Spleen (tissue), 11 donors: Measurements from ENCODE around the gene PPP2R3C. TPM values are rescaled to one million over a fixed set of nuclear protein-coding genes. Genes with fewer than 3 reads are reported as not detected.

Experiments
- DNase-seq: peaks from one replicate; pipeline ENCODE4 v3.0.0-alpha.2; 2020
- H3K27ac ChIP-seq, 8 donors: fragments of 200-600 bp; sonication (generic) in 7 of 8; 1 replicate in 4 of 8; 2 replicates in 4 of 8; pipeline versions ENCODE4 v1.5.0 to v1.8.0; 2016 to 2021; ENCODE audit warnings: inconsistent platforms in 4 of 8, mild to moderate bottlenecking in 4 of 8, moderate library complexity in 1 of 8
- H3K27me3 ChIP-seq, 7 donors: fragments of 200-600 bp; sonication (generic) in 6 of 7; replicated peaks in 1 of 7; 1 replicate in 4 of 7; 2 replicates in 3 of 7; pipeline versions ENCODE4 v1.5.0 to v1.8.0; 2016 to 2021; ENCODE audit warnings: inconsistent platforms in 3 of 7, mild to moderate bottlenecking in 1 of 7
- H3K36me3 ChIP-seq, 6 donors: fragments of 200-600 bp; sonication (generic) in 5 of 6; 1 replicate in 4 of 6; 2 replicates in 2 of 6; pipeline versions ENCODE4 v1.5.0 to v1.8.0; 2016 to 2021; ENCODE audit warnings: inconsistent platforms in 2 of 6
- H3K4me1 ChIP-seq, 6 donors: fragments of 200-600 bp; sonication (generic) in 5 of 6; 1 replicate in 3 of 6; 2 replicates in 3 of 6; pipeline versions ENCODE4 v1.5.0 to v1.8.0; 2016 to 2021; ENCODE audit warnings: inconsistent platforms in 3 of 6
- H3K4me3 ChIP-seq, 8 donors: fragments of 200-600 bp; sonication (generic) in 7 of 8; 1 replicate in 4 of 8; 2 replicates in 4 of 8; pipeline versions ENCODE4 v1.5.0 to v1.8.0; 2016 to 2021; ENCODE audit warnings: inconsistent platforms in 4 of 8, mild to moderate bottlenecking in 4 of 8, moderate library complexity in 2 of 8
- H3K9me3 ChIP-seq, 8 donors: fragments of 200-600 bp; sonication (generic) in 7 of 8; 1 replicate in 4 of 8; 2 replicates in 4 of 8; pipeline versions ENCODE4 v1.5.0 to v1.8.0; 2016 to 2021; ENCODE audit warnings: inconsistent platforms in 4 of 8
- POLR2A ChIP-seq, 3 donors: fragments of 450-650 bp; IDR thresholded peaks; one replicate each; pipeline ENCODE4 v1.5.1; 2017; ENCODE audit warnings: antibody characterized with exemption in 3 of 3, mild to moderate bottlenecking in 1 of 3
- POLR2AphosphoS5 ChIP-seq, 3 donors: sonication (generic); formaldehyde crosslinking; IDR thresholded peaks; one replicate each; pipeline ENCODE4 v1.5.1; 2017; ENCODE audit warnings: antibody characterized with exemption in 3 of 3
- WGBS, 5 donors: extraction: QIAGEN DNeasy Blood & Tissue Kit in 3 of 5; methylation state at CpG; one replicate each; pipeline versions ENCODE4 v1.1.5 to v1.1.7; 2013 to 2018; 5-methylcytosine and 5-hydroxymethylcytosine counted together
- intact Hi-C: fragments of 100-400 bp; cut with DNase I; formaldehyde crosslinking; loops from one replicate; pipeline ENCODE4 v1.15.0; 2023; ENCODE audit warnings: low total_unique reads
- polyA plus RNA-seq, 3 donors: library from polyadenylated mRNA; stranded (reverse); fragments of 200-250 nt; gene quantifications; one replicate each; pipeline ENCODE4 v1.2.1, GENCODE V29; 2013
- total RNA-seq, 7 donors: library from RNA; depleted of rRNA in 3 of 7; stranded (reverse); fragments of >200 nt in 3 of 7; fragmentation: NEBNext Ultra II Directional in 4 of 7; extraction: Animal tissue kit (Norgen Biotek cat#: 25700) in 4 of 7; gene quantifications; one replicate each; pipeline versions ENCODE4 v1.1.0 to v1.2.1, GENCODE V29; 2016 to 2021
- TF ChIP-seq, protein P1 (sequence below), 11 experiments: fragments of 200-600 bp in 7 of 11; fragments of 450-650 bp in 4 of 11; sonication (generic) in 4 of 11; IDR thresholded peaks in 8 of 11; conservative IDR thresholded peaks in 3 of 11; 1 replicate in 7 of 11; 2 replicates in 4 of 11; pipeline versions ENCODE4 v1.4.0 to v1.8.0; 2016 to 2021; ENCODE audit warnings: antibody characterized with exemption in 11 of 11, inconsistent platforms in 4 of 11, mild to moderate bottlenecking in 1 of 11
- donor health status: healthy with polysubstance abuse.
- donor health status: DM: no; HTN: no; CAD: no; lungs with moderate emphysema.
- donor health status: DM: no; HTN: no; CAD: no.
- donor health status: Bipolar disorder and iron deficiency.
- donor health status: healthy.
- donor health status: DM: no; HTN: no; CAD: no.
- donor health status: DM: yes; HTN: yes; CAD: no.

The PPP2R3C gene
- total and polyA plus RNA-seq, 10 donors: 30.4 to 46.2 (median 36.9) TPM

- intact Hi-C loops: no loop called here
Observed at GRCh38 chr14:35052637-35053036, 69.2 kb downstream of the PPP2R3C start.

DNA sequence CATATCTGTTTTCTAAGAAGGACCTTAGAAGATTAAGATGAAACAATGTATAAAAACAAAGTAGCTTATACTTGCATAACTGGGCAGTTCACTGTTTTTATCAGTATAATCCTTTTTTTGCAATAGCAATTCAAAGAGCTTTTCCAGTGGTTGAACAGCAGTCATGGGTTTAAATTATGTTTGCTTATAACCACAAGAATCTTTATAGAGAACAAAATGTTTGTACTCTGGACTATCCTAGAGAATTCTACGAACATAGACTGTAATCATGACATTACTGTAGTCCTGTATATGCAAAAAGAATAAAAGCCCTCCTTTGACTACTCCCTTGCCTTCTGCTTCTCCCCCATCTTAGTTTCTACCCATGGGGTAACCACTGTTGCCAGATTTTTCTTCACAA lies 70.0 kb downstream of the PPP2R3C start:
- peaks cover 0 to 80% (median 25%) of the 10 kb centered on the region in 6 donors for H3K36me3 ChIP-seq
- intact Hi-C loops: no loop called here
- no peak overlapping the region for H3K4me3 ChIP-seq
- H3K4me1 ChIP-seq: peaks cover 11 to 41% (median 21%) of the 10 kb centered on the region in 6 donors
- H3K9me3 ChIP-seq: no peaks in the 10 kb centered on the region
- H3K27me3 ChIP-seq: no peaks in the 10 kb centered on the region
- 94 to 100% (median 97%) methylated on average over 1 of the region's 1 CpG for WGBS, 5 donors
- H3K27ac ChIP-seq: no peak overlapping the region
- no peak for TF ChIP-seq POLR2AphosphoS5 (IDR thresholded peaks at IDR 0.05)
- TF ChIP-seq POLR2A (IDR thresholded peaks at IDR 0.05): no peak
- TF ChIP-seq, protein P1, sequence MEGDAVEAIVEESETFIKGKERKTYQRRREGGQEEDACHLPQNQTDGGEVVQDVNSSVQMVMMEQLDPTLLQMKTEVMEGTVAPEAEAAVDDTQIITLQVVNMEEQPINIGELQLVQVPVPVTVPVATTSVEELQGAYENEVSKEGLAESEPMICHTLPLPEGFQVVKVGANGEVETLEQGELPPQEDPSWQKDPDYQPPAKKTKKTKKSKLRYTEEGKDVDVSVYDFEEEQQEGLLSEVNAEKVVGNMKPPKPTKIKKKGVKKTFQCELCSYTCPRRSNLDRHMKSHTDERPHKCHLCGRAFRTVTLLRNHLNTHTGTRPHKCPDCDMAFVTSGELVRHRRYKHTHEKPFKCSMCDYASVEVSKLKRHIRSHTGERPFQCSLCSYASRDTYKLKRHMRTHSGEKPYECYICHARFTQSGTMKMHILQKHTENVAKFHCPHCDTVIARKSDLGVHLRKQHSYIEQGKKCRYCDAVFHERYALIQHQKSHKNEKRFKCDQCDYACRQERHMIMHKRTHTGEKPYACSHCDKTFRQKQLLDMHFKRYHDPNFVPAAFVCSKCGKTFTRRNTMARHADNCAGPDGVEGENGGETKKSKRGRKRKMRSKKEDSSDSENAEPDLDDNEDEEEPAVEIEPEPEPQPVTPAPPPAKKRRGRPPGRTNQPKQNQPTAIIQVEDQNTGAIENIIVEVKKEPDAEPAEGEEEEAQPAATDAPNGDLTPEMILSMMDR (IDR thresholded peaks at IDR 0.05 in 8 of 11, conservative IDR thresholded peaks at IDR 0.05 in 3 of 11): no peak
- no peak for DNase-seq

More at GRCh38 chr14:35052637-35053036, 69.2 kb downstream of the PPP2R3C start:
- TF ChIP-seq, protein P1 (IDR thresholded peaks at IDR 0.05 in 8 of 11, conservative IDR thresholded peaks at IDR 0.05 in 3 of 11): no peak
- TF ChIP-seq POLR2AphosphoS5 (IDR thresholded peaks at IDR 0.05): no peak
- TF ChIP-seq POLR2A (IDR thresholded peaks at IDR 0.05): no peak
- Histone ChIP-seq H3K27me3 (no peaks in the 10 kb centered on the region), H3K4me3 (no peak overlapping the region), H3K4me1 (peaks cover 3 to 33% (median 13%) of the 10 kb centered on the region in 6 donors), H3K27ac (no peak overlapping the region), H3K36me3 (peaks cover 0 to 88% (median 31%) of the 10 kb centered on the region in 6 donors), H3K9me3 (no peaks in the 10 kb centered on the region)
- 74 to 98% (median 98%) methylated on average over 2 of the region's 2 CpGs for WGBS, 5 donors
- no peak for DNase-seq

DNA sequence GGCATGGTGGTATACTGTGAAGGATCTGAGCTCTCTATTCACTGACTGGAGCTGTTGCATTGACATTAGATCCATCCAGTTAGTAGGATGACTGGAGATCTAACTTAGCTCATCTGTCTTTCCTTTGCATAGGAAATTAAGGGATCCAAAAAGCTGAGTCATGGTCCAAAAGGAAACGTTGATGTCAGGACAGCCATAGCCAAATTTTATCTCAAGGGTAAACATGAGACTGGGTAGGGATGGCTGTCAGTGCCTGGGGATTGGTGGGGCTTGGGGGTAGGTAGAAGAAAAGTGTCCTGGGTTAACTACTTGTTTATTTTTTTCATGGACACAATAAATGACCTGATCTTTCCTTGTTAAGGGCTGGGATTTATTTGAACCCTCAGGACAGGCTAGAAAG lies 71.1 kb downstream of the PPP2R3C start:
- 5 to 12% (median 10%) methylated on average over 1 of the region's 1 CpG for WGBS, 5 donors
- Histone ChIP-seq H3K27me3 (no peaks in the 10 kb centered on the region), H3K36me3 (peaks cover 0 to 69% (median 21%) of the 10 kb centered on the region in 6 donors), H3K9me3 (no peaks in the 10 kb centered on the region), H3K4me3 (no peak overlapping the region), H3K27ac (peak overlapping the region in 1 of 8 donors; percentile 53), H3K4me1 (peaks cover 11 to 46% (median 21%) of the 10 kb centered on the region in 6 donors)
- intact Hi-C loops: no loop called here
- no peak for TF ChIP-seq POLR2A (IDR thresholded peaks at IDR 0.05)
- no peak for DNase-seq

DNA sequence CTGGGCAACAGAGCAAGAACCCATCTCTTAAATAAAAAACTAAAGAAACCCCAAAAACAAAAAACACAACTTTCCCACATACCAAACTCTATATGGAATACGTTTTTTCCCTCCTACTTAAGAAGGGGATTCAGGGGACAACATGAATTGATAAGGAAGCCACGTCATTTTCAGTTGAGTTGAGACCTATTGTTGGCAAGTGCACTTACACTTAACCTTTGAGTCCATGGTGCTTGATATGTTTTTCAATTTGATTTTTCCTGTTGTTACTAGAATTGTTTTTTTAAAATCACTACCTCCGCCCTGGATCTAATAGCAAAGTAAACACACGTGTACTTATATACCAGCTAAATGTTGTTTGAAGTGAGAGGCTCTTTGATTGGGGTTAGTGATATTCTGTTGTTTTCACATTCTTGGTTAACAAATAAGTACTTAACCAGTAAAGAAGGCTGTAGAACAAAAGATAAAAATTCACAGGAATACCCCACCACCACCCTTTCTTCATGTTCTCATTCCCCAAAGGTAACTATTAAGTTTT lies 73.7 kb downstream of the PPP2R3C start:
- DNase-seq: no peak
- no peaks in the 10 kb centered on the region for H3K9me3 ChIP-seq
- TF ChIP-seq POLR2AphosphoS5 (IDR thresholded peaks at IDR 0.05) (no peak), POLR2A (IDR thresholded peaks at IDR 0.05) (no peak)
- TF ChIP-seq, protein P1 (IDR thresholded peaks at IDR 0.05 in 8 of 11, conservative IDR thresholded peaks at IDR 0.05 in 3 of 11): no peak
- H3K4me3 ChIP-seq: peak overlapping the region in 2 of 8 donors; percentile 67 to 80
- no peaks in the 10 kb centered on the region for H3K27me3 ChIP-seq
- 69 to 85% (median 81%) methylated on average over 4 of the region's 4 CpGs for WGBS, 5 donors
- no peak overlapping the region for H3K27ac ChIP-seq
- peaks cover 12 to 55% (median 28%) of the 10 kb centered on the region in 6 donors for H3K4me1 ChIP-seq
- H3K36me3 ChIP-seq: peaks cover 0 to 43% (median 0%) of the 10 kb centered on the region in 6 donors
- intact Hi-C loops: no loop called here
